ENCODE data around the gene PHACTR4. TPM values are rescaled to one million over a fixed set of nuclear protein-coding genes. Genes with fewer than 3 reads are reported as not detected.
A peak's percentile ranks its signal among the peaks of the same experiment; 100 is the strongest.

The PHACTR4 gene
- total and polyA plus RNA-seq, 9 of the 15 experiments (the other 6 are each of a cell fraction or from before 2014, with no cell fraction given), result 6.4 to 43.6 (median 14.2) TPM

GRCh38 chr1:28509705-28510272 is 140.2 kb downstream of the PHACTR4 start (continued):
- TF ChIP-seq MYC (IDR thresholded peaks at IDR 0.05; ENCODE audit: low read depth, low read length) (no peak), MYC (CRISPR knock-in tag; IDR thresholded peaks at IDR 0.05; ENCODE audit: borderline replicate concordance, low read depth) (peak; percentile 80; the same call in 1 of the 2 replicates), PHTF2 (CRISPR knock-in tag; IDR thresholded peaks at IDR 0.05) (no peak), ARID1B (IDR thresholded peaks at IDR 0.05) (no peak), CXXC5 (CRISPR knock-in tag; IDR thresholded peaks at IDR 0.05) (no peak), ZNF318 (IDR thresholded peaks at IDR 0.05; ENCODE audit: borderline replicate concordance in 1 of 2, low read depth in 1 of 2) (no peak), NUFIP1 (IDR thresholded peaks at IDR 0.05; ENCODE audit: partially characterized antibody) (no peak), ZNF274 (IDR thresholded peaks at IDR 0.05; ENCODE audit: borderline replicate concordance, low read depth, low read length) (no peak), UBTF (IDR thresholded peaks at IDR 0.05; ENCODE audit: borderline replicate concordance in 1 of 2, low read depth in 2 of 2, low read length in 2 of 2) (no peak), CEBPB (tag; IDR thresholded peaks at IDR 0.05) (no peak), XRCC4 (IDR thresholded peaks at IDR 0.05; ENCODE audit: extremely low read depth, insufficient read depth, insufficient read length) (no peak), HMG20A (CRISPR knock-in tag; conservative IDR thresholded peaks at IDR 0.05) (no peak; the same call in 1 of the 2 replicates), E2F6 (IDR thresholded peaks at IDR 0.05; ENCODE audit: borderline replicate concordance in 1 of 2, extremely low read depth in 1 of 2, insufficient read depth in 1 of 2, insufficient read length in 1 of 2, low read depth in 1 of 2, low read length in 1 of 2, poor library complexity in 1 of 2, severe bottlenecking in 1 of 2) (no peak)

Data from K562 (cell line).